NK-92 (cell line): ENCODE data around the gene INSL6.
"Not testable (repeated sequence)": the region's sequence is repeated elsewhere in the genome, so short reads cannot be mapped to it uniquely, and the experiment has no call there.

Experiments used
- DNase-seq: peaks from one replicate; lab custom pipeline; 2025; ENCODE audit not compliant: unreplicated experiment; lab: John Stamatoyannopoulos, UW

INSL6 gene, protein sequence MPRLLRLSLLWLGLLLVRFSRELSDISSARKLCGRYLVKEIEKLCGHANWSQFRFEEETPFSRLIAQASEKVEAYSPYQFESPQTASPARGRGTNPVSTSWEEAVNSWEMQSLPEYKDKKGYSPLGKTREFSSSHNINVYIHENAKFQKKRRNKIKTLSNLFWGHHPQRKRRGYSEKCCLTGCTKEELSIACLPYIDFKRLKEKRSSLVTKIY

DNA sequence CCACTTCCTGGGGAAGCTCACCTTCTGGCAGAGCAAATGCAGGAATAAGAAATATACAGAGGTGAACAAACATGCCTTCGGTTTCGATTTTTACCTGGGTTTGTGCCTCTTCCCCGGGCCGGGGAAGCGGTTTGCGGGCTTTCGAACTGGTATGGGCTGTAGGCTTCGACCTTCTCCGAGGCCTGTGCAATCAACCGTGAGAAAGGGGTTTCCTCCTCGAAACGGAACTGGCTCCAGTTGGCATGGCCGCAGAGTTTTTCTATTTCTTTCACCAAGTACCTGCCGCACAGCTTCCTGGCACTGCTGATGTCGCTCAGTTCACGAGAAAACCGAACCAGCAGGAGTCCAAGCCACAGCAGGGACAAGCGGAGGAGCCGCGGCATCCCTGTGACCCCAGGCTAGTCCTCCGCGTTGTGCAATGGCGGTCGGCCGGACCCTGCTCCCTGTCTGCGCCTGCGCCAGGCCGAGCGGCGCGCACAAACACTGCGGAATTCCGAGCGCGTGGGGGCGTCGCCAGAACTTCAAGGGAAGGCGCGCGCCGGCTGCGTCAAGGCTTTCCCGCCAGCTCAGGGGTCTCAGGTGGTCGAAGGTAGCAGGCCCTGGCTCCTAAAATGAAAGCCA lies at the start of gene INSL6:
INSL6 (minus strand) TSS at position 420 of the 621 bp plus-strand sequence; CDS start at position 383, 37 bp downstream.
- no peak for DNase-seq

DNA sequence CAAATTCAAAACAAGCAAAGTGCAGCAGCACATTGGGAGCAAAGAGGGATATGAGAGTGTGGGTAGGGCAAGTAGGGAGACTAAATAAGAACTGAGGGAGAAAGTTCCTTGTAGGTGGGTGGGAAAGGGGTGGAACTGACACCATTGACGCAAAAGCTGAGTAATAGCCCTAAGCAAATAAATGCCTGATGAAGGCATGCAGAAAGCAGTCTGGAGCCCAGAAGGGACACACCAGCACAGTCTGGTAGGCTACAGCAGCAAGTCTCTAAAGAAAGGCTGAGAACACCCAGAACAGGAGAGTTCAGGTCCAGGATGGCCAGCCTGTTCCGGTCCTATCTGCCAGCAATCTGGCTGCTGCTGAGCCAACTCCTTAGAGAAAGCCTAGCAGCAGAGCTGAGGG lies 45.8 kb upstream of the INSL6 start, which contains the start of gene INSL4:
INSL4 (plus strand) TSS at position 208 of the 400 bp plus-strand sequence; CDS start at position 313, 105 bp downstream.
- no peak for DNase-seq

DNA sequence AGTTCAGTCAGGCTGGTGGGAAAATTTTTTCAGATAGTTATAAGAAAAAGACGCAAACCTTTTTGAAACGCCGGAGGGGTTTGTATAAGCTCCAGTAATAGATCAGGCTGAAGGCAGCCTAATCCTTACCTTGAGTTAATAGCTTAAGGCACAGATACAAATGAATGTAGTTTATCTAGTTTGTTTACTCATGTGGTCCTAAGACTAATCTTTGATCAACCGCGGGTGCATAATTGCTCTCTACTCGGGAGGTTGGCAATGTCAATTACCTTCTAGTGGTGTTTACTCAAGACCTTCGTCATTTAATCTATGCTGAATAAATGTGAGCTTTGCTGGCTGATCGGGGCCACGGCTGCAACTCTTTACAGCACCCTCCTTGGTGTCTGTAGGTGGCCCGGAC lies 45.1 kb upstream of the INSL6 start:
- DNase-seq: no peak

DNA sequence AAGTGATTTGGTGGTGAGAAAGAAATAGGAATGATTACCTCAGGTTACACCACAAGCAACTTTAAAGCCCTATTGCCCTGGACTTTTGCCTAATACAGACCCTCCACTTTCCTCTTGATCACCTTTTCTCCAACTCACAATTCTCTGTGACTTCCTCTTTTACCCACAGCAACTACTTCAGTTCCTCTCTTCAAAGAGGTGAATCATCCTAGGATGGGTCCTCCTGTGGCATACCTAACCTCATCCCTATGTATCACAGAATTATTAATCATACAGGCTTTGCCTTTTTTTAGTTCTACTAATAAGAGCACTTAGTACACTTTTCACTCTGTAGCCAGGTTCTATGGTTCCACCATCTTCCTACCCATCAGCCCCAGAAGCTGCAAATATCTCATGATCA lies 19.6 kb upstream of the INSL6 start:
- no peak for DNase-seq

DNA sequence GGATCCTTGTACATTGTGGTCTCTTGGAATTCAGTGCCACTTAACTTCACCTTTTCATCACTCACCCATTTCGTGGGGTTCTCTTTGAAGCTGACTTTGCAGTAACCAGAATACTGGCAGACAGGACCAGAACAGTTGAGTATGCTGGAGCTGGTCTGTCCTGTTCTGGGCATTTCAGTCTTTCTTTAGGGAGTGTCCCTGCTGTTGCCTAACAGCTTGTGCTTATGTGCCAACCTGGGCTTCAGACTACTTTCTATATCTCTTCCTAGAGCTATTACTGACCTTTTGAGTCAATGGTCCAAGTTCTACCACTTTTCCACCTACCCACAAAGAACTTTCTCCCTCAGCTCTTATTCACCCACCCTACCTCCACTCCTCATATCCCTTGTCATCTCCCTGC lies 10.0 kb upstream of the INSL6 start:
- no peak for DNase-seq

DNA sequence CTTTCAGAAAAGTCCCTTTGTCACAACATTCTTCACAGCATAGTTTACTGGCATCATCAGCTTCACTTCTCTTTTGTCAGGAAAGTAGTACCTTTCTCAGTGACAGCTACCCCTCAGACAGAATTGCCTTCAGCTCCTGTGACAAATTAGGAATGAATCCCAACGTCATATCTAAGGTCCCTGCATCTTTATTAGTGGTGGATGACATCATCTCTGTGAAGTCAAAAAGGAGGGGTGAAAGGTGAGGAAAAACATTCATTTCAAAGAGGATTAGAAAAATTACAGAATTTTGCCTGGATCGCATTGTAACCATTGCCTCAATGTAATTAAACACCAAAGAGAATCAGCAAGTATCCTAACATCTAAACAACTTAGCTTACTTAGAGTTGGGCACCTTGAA lies 7.9 kb upstream of the INSL6 start:
- DNase-seq: no peak

DNA sequence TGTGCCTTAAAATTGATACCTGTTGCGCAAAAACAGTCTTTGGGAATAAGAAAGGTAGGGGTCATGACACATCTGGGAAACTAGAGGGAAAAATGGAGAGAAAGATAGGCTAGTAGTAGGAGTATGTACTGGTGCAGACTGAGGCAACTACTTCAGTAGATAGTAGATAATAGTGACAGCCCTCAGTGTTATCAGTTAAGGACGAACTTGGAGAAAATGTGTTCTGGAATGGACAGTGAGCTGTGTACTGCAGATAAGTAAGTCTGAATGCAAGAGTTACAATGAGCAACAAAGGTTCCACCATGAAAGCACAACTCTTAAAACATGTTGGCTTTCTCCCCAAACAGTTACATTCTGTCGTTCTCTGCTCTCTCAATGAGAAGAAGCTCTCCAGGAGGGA lies 6.5 kb upstream of the INSL6 start:
- no peak for DNase-seq

DNA sequence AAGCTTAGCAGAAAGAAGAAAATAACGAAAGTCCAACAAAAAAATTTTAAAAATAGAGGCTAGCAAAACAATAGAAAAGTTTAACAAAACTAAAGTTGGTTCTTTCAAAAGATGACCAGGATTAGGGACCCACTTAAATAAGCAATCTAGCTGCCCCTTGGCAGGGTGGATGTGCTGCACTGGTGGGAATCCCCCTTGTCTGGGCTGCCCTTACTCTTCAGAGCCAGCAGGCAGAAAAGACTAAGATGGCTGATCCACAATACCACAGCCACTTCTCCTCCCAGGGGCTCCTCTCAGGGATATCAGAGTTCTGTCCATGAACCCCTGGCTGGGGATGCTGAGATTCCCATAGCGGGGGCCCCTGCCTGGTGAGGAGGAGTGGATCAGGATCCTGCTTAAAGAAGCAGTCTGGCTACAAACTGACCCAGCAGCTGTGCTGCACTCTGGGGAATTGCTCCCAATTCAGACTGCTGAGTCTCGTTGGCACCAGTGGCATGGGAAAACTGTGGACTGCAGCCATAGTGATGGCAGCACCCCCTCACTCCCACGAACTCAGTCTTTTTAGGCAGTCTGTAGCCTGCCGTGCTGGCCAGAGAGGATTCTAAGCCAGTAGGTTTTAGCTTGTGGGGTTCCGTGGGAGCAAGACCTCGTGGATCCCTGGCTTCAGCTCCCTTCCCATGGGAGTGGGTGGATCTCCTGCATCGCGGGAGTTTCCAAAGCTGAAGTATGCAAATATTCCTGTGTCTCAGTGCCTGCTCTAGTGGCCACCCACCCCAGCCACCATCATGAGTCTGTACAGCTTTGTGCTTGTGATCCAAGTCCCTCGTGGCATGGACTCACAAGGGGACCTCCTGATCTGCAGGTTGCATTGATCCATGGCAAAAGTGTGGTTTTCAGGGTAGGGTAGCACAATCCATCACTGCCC lies 2.9 kb upstream of the INSL6 start:
- DNase-seq: no peak

DNA sequence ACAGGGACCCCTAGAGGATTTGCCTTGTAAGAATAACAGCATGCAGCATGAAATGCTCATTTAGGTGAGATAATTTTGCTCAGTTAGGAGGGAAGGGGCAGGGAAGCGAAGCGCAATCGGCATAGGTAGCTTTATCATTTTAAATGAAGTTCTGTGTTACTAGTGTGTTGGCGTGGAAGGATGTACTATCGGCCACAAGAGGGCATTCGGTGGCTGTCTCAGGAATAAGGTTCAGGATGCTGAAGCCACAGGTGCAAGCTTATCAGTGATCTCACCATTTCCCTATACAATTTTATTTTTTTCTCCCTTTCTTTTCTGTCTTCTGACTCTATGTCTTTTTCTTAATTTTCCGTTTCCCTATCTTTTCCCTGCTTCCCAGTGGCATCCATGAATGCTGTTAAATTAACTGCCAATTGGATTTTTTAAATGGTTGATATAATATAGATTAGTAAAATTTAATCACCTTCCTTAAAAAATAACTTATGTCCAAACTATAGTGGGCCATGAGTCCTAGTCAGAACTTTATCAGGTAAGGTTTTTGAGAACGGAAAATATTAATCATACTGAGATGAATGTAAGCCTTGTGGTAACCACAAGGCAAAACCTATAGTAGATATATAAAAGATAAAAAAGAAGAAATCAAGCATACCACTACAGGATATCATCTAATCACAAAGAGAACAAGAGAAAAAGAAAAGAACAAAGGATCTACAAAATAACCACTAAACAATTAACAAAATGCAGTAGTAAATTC lies 1.2 kb upstream of the INSL6 start:
- no peak for DNase-seq

DNA sequence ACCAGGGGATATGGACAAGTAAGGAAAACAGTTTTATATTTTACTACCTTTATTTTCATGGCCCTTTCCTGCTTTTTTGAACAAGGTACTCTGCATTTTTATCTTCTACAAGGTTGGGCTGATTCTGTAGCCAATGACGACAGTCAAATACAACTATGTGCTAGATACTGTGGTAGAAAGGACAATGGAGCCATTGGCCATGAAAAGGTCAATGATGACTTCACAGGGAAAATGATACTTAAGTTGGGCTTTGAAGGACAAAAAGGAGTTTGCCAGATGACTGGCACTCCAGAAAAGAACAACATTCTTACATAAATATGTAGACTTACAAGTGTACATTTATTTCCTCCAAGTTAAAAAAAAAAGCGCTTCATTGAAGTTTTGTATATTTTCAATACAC lies 663 bp downstream of the INSL6 start:
- no peak for DNase-seq

DNA sequence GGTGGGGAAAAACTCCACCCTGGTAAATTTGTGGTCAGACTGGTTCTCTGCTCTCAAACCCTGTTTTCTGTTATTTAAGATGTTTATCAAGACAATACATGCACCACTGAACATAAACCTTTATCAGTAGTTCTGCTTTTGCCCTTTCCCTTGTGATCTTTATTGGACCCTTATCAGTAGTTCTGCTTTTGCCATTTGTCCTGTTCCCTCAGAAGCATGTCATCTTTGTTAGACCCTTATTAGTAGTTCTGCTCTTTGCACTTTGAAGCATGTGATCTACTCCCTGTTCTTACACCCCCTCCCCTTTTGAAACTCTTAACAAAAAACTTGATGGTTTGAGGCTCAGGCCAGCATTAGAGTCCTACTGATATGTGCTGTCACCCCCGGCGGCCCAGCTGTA lies 4.8 kb downstream of the INSL6 start:
- not testable (repeated sequence) for DNase-seq

DNA sequence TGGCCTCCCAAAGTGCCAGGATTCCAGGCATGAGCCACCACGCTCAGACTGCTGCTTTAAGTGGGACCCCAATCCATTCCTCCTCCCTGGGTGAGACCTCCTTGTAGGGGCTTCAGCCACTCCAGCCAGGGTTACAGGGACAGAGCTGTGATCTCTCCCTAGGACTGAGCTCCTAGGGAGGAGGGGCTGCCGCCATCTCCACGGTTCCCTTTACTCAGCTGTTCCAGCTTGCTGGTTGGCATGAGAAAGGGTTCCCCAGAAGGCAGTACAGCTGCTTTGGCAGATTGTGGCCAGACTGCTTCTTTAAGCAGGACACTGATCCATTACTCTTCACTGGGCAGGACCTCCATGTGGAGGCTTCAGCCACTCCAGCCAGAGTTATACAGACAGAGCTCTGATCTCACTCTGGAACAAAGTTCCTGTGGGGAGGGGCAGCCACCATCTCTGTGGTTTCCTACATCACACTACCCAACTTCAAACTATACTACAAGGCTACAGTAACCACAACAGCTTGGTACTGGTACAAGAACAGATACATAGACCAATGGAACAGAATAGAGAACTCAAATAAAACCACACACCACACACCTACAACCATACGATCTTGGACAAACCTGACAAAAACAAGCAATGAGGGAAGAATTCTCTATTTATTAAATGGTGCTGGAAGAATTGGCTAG lies 7.2 kb downstream of the INSL6 start:
- DNase-seq: no peak

DNA sequence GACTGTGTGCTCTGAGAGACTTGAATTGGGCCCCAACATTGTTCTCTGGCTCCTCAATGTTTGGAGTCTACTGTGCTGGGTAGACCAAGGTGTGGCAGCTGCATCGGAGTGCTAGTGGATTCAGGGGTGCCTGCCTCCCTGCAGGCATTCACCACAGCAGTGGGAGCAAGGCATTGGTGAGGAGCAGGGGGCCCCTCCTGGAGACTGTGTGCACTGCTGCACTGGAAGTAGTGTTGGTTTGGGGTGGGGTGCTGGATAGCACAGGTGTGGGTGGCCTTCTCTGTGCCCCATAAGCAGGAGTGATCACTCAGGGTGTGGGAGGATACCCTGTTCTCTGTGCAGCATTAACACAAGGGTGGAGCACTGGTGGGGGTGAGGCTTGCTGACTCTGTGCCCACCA lies 39.2 kb downstream of the INSL6 start:
- DNase-seq: no peak

DNA sequence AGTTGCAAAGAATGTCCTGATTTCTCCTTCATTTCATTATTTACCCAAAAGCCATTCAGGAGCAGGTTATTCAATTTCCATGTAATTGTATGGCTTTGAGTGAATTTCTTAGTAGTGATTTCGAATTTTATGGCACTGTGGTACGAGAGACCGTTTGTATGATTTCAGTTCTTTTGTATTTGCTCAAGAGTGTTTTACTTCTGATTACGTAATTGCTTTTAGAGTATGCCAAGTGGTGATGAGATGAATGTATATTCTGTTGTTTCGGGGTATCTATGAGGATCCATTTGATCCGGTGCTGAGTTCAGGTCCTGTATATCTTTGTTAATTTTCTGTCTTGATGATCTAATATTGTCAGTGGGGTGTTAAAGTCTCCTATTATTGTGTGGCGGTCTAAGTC lies 41.2 kb downstream of the INSL6 start:
- no peak for DNase-seq

DNA sequence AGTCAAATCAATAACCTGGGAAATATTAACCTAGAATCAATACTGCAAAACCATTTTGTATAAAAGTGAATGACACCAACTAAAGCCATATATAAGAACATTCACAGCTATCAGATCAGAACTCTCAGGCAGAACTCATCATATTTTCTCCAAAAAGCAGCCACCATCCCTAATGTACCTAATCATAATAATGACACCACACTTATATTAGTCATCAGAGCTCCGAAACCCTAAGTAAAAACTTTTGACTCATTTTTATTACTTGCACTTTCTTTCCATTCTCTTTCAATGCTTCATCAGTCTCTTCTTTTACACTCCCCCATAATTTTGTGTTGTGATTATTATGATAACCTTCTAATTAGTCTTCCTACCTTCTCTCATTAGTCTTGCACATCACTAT lies 45.3 kb downstream of the INSL6 start:
- no peak for DNase-seq

DNA sequence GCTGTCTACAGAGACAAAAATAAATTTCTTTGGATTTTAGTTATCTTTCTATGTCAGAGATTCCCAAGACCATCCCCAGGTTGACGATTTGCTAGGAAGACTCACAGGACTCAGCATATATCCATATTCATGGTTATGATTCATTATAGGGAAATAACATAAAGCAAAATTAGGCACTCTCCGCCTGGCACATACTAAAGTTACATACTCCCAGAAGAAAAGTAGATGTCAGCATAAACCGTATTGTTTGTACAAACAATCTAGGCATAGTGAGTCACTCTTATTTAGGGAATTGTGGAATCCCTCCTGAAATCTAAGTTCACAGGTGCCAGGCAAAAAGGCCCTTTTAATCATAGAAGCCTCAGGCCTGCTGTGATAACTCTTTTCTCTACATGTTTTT lies 62.9 kb downstream of the INSL6 start:
- DNase-seq: no peak

DNA sequence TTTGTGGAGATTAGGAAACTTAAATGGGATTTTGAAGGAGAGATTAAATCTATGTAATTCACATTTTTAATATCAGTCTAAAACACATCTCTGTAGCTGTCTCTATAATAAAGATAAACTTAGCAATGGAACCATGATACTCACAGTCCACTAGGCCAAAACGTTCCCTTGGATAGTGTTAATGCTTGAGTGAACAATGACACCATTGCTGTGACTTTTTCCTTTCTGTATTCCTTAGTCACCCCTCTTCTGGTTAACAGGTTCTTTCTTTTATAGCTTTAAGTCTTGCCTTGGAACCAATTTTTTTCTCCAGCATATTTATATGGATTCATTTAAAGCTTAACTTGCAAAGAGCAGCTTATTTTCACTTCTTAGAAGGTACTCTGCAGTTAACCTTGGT lies 63.3 kb downstream of the INSL6 start:
- DNase-seq: no peak

DNA sequence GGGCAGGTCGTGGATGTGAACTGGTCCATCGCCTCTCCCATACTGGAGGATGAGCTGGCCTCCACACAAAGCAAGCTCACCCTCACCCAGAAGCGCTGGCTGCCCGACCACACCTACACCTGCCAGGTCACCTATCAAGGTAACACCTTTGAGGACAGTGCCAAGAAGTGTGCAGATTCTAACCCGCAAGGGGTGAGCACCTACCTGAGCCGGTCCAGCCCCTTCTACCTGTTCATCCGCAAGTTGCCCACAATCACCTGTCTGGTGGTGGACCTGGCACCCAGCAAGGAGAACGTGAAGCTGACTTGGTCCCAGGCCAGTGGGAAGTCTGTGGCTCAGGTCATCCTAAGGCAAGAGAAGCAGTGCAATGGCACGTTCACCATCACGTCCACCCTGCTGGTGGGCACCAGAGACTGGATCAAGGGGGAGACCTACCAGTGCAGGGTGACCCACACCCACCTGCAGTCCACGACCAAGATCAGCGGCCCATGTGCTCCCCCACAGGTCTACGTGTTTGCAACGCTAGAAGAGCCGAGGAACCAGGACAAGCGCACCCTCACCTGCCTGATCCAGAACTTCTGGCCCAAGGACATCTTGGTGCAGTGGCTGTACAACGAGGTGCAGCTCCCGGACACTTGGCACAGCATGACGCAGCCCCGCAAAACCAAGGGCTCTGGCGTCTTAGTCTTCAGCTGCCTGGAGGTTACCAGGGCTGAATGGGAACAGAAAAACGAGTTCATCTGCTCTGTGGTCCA lies 71.3 kb downstream of the INSL6 start:
- no peak for DNase-seq
